Measurements from ENCODE around the gene NAPEPLD.
"Not testable (repeated sequence)": the region's sequence is repeated elsewhere in the genome, so short reads cannot be mapped to it uniquely, and the experiment has no call there.

The NAPEPLD gene

GRCh38 chr7:103148994-103149807, at the start of gene NAPEPLD:
Gene NAPEPLD (minus strand): TSS chr7:103149099. CDS start chr7:103128776, 20,323 bp downstream.
- peak; percentile 82 for DNase-seq

DNA sequence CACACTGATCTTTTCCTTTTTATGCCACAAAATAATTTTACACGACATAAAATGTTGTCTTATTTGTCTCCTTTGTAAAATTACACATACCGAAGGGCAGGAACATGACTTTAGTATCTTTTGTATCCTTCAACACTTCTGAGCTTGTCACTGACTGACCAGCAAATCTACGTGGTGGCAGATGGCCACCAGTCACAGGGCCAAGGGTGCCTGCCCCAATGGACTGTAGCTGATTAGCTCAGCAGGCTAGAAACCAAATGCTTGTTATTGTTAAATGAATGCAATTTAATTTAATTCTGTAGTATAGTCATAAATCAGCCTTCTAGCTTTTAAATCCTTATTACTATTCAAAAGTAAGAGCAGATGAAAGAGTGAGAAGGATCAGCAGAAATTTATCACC, 49.2 kb upstream of the NAPEPLD start:
- DNase-seq = not testable (repeated sequence)

DNA sequence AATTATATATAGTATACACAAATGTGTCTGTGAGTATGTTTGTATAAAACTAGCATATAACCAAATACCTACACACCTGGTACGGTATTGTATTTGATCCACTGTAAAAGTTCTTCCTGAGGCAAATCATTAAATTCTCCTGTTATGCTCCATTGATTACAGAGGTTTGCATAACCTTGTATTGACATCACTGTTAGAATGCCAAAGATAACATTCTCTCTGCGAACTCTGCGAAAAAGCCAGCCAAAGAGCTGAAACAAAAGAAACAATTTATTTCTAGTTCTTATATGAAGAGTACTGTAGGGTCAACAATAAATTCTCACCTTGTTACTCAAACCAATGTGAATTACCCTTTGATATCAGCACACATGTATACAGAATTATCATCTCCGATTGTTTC, 46.5 kb upstream of the NAPEPLD start:
- not testable (repeated sequence) for DNase-seq

DNA sequence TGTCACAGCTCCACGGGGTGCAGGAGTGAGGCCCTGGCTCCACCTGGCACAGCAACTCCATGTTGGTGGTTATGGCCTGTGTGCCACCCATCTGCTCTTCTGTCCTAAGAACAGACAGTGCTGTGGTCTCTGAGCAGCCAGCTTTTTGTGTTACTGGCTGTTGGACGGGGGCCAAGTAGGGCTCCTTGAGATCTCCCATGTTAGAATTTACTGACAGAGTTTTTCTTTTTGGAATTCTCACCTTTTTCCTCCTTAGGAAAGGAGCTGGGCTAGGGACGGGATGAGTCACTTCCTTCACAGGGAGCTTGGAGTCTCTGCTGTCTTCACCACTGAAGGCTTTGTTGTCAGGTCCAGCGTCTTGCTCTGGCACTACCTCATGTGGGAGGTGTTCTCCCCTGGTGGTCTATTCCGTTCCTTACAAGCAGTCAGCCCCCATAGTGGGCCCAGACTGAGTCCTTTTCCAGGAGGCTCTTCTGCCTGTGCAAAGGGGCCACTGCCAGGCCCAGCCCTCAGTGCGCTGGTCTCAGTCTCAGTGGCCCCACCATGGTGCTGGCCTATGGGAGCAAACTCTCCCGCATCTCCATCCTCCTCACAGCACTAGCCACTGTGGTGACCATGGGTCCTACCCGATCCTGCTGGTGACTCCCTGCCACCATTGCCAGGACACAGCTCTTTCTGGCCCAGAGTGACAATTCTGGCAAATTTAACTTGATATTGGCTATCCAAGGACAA, 23.7 kb upstream of the NAPEPLD start:
- DNase-seq = peak; percentile 5

DNA sequence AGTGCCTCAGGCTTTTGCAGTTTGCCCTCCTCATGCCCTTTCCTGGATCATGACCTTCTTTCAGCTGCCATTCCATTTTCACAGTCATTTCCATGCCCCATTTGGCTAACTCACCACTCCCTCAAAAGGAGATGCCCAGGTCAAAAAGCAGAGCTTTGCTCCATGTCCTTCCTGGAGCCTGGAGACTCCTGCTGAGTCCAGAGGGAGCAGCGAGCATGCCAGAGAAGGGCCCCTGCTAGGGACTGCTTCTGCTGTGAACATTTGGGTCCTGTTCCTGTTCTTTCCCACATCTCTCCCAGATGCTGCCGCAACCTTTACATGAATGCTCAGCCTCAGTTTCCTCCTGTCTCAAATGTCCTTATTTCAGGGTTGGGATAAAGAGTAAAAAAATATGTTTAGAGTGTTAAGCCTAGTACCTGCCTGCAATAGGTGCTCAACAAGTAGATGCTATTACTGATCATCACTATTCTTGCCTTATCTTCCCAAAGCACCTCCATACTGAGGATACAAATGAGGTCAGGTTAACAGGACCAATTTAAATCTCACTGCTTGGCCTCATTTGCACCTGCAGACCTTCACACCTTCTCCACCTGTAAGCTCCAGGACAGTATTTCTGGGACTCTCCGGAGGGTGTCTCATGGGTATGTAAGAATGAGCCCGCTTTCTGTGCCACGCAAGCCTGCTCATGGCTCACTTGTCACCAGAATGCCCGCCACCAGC, 23.0 kb upstream of the NAPEPLD start:
- DNase-seq = not testable (repeated sequence)

DNA sequence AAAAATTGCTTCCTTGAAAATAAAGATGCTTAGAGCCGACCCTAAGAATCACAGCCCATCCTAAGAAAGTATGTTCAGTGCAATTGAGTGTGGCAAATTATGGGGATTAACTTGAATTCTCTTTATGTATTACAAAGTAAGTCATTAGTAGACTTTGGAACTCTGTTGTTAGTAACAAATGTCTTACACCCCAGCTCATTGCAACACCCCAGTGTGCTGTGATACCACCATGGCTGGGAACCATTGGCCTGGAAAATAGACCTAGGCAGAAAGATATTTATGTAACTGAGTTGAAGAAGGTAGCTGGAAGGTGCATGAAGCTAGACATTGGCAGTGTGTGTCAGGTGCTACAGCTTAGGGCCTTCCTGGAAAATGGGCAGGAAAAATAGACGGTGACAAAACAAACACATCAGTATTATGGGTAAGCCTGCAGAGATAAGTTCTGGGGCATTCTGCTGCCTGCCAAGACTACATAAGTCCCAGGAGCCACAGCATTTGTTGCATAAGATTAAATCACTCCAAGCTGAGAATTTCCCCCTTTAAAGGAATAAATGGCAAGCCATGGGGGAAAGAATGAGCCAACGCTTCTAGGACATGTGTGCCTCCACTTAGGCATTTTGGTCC, 18.1 kb upstream of the NAPEPLD start:
- not testable (repeated sequence) for DNase-seq

DNA sequence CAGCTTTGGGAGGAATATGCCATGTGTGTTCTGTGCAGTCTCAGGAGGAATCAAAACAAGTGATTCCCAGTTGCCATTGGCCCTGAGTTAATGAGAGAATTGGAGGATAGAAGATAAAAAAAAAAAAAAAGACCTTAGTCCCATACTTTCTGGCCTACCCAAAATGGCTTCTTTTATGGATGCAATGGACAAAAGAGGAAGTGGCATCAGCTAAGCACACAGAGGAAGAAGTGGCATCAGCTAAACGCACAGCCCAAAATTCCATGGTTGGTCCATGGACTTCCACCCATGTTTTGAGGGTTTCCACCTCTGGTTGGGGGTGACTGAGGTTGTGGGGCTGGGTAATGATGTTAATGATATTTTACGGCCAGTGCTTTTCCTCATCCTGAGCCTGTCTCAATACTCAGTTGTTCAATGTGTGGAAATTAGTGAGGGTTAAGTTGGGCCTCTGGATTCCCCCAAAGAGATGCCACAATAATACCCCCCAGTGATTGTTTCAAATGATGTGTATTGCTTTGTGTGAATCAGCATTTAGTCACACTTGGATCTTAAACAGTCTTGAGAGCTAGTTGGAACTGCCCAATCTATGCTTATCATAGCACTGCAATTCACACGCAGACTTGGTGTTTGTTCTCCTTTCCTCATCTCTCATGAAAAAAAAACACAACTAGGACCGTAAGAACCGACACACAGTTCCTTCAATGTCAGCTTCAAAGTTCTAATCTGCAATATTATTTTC, 14.4 kb upstream of the NAPEPLD start:
- peak; percentile 16 for DNase-seq

DNA sequence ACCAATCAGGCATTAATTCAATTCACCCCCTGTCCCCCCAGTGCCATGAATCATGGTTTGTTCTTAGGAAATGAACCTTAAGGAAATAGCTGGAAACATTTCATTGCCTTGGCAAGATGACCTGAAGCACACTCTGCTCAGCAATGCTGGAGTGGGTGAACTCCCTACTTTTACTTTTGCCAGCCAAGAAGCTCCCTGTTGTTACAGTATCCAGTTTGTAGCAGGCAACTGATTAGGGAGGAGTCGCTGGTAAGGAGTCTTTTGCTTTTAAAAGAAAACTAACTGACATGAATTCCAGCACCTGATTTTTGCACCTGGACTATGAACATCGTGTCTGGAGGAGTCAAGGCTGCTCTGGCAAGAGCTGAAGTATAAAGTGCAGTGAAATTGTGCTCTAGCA, 13.7 kb upstream of the NAPEPLD start:
- DNase-seq = peak; percentile 5

- peak; percentile 27 for DNase-seq
Measured at GRCh38 chr7:103161998-103162616, 13.2 kb upstream of the NAPEPLD start.

DNA sequence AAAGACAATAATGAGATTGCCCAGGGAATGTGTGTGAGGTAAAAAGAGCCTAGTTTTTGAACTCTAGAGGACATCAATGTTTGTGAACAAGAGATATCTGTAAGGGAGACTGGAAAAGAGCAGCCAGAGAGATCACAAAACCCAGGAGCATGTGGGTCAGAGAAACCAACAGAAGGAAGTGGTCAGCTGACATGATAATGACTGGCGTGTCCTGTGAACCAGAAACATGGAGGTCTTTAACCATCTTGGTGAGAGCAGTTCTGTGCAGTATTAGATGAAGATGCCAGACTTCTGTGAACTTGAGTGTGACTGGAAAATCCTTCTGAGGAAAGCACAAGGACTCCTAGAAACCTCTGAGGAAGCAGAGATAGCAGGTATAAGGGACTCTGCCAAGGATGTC, 10.2 kb upstream of the NAPEPLD start:
- not testable (repeated sequence) for DNase-seq

- not testable (repeated sequence) for DNase-seq
Measured at GRCh38 chr7:103155331-103156024, 6.6 kb upstream of the NAPEPLD start.

DNA sequence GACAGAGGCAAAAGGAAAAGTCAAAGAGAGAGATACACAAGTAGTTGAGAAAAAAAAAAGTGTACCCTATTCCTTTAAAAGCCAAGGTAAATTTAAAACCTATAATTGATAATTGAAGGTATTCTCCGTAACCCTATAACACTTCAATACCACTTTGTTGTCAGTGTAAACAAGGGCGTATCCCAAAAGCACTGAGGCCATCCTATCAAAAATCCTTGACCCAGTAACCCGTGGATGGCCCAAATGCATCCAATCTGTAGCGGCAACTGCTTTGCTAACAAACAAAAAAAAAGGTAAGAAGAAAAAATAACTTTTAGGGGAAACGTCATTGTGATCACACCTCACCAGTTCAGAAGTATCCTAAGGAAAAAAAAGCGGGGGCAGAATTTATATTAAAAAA, 5.1 kb upstream of the NAPEPLD start:
- no peak for DNase-seq

DNA sequence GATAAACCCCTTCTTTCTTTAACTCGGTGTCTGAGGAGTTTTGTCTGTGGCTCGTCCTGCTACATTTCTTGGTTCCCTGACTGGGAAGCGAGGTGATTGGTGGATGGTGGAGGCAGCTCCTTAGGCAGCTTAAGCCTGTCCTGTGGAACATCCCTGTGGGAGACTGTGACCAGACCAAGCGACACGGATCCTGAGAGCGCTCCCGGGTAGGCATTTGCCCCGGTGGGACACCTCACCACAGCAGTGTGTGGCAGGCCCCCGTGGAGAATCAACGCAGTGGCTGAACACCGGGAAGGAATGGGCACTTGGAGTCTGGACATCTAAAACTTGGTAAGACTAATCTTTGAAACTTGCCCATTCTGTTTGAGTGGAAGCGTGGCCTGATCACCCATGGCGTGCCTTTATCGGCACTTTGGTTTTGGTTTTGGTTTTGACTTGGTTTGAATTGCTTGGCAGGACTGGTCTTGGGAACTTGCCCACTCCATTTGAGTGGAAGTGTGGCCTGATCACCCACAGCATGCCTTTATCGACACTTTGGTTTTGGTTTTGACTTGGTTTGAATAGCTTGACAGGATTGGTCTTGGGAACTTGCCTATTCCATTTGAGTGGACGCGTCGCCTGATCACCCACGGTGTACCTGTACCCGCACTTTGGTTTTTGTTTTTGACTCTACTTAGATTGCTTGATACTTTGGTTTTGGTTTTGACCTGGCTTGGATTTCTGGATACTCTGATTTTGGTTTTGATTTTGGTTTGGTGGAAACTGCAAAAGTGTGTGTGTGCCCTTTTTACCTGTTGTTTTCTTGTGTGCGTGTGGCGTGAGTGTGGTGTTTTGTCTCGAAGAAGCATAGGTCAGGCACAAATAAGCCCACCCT, 4.1 kb upstream of the NAPEPLD start:
- not testable (repeated sequence) for DNase-seq

GRCh38 chr7:103151993-103152676, 3.2 kb upstream of the NAPEPLD start:
- not testable (repeated sequence) for DNase-seq

GRCh38 chr7:103150192-103150591, 1.3 kb upstream of the NAPEPLD start:
- DNase-seq = no peak

DNA sequence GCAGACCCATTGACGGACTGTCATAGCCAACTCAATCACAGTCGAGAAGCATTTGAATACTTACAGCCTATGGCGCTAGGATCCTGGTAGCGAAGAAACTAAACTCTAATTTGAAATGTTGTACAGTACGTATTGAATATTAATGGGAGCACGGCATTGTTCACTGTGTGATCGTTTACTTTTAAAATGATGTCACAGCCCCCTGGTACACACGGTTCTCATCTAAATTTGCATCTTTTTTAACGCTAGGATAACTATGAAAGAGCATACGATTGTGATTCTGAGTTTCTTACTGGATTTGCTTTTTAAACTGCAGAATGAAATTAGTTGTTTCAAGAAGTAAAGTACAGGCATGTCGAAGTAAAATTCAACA, 895 bp upstream of the NAPEPLD start:
- no peak for DNase-seq

- DNase-seq = peak; percentile 1
Measured at GRCh38 chr7:103148131-103148993, 537 bp downstream of the NAPEPLD start.

GRCh38 chr7:103144754-103145153, 4.1 kb downstream of the NAPEPLD start:
- not testable (repeated sequence) for DNase-seq

All from fibroblast of skin of right quadriceps (primary cell).